ENCODE results near the gene CA4. TPM values are rescaled to one million over a fixed set of nuclear protein-coding genes. Genes with fewer than 3 reads are reported as not detected.

Gene CA4
- total and polyA plus RNA-seq, 10 of the 15 experiments (the other 5 are each of a cell fraction or from before 2014, with no cell fraction given), result 0.13 to 0.31 TPM; not detected in 8

DNA sequence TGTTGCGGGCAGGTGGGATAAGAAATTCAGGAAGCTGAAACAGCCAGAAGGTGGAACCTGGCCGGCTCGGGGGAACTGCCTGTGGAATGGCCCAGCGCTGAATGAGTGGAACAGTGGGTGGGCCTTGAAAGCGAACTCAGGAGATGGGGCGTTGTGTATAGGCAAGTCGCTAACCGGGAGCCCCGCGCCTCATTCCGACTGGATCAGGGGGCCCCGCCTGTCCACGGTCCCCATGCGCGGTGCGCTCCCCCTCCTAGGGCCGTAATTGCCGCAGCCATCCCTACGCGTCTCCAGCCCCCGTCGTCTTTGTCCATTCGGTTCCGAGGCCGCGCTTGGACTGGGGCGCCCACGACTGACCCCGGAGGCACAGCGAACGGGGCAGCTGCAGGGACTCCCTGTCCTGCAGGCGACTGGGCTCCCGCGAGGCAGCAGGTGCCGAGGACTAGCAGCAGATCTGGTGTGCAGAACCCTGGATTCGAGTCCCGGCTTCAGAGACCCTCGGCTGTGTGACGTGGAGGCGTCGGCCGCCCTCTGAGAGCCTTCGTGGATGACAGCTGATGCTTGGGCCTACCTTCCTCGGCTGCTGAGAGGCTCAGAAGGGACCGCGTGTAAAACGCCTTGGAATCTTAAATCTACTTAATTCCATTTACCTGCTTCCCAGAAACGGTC, 10.9 kb upstream of the CA4 start:
- DNase-seq (ENCODE audit: low read depth, low spot score) (no peak), FAIRE-seq (no peak), ATAC-seq (no peak)
- in situ Hi-C loops (cut with MboI), result loop anchor here (25.0 kb wide), 1 partner anchor 498 kb away; no protein-coding TSS in a partner anchor
- Histone ChIP-seq H3K79me2 (ENCODE audit: control insufficient read depth, insufficient read depth, low read length) (no peaks in the 10 kb centered on the region), H3K36me3 (ENCODE audit: control insufficient read depth in 2 of 2, insufficient read depth in 2 of 2, low read length in 1 of 2) (no peaks in the 10 kb centered on the region), H3K4me2 (ENCODE audit: control insufficient read depth, insufficient read depth) (no peak overlapping the region), H3K9me3 (replicated peaks; ENCODE audit: control insufficient read depth, insufficient read depth, low read length) (no peaks in the 10 kb centered on the region), H2AFZ (ENCODE audit: control insufficient read depth, low read depth, low read length) (no peak overlapping the region), H3K9ac (ENCODE audit: control insufficient read depth, insufficient read depth, low read length) (no peak overlapping the region), H4K20me1 (ENCODE audit: control insufficient read depth, insufficient read depth) (no peaks in the 10 kb centered on the region), H3K27me3 (replicated peaks in 1 of 2; ENCODE audit: control insufficient read depth in 2 of 2, insufficient read depth in 2 of 2, low read length in 1 of 2) (peaks cover 0 to 4% of the 10 kb centered on the region in 2 experiments; a peak in 2 of 4 replicates), H3K4me1 (ENCODE audit: control insufficient read depth, insufficient read depth, low read length) (no peaks in the 10 kb centered on the region), H3K4me3 (no peak overlapping the region), H3K27ac (ENCODE audit: control insufficient read depth, insufficient read depth) (no peak overlapping the region)
- TF ChIP-seq STAT1 (conservative IDR thresholded peaks at IDR 0.05) (no peak), POU2F2 (IDR thresholded peaks at IDR 0.05; ENCODE audit: borderline replicate concordance, low read depth, low read length) (no peak), ZBED1 (IDR thresholded peaks at IDR 0.05; ENCODE audit: borderline replicate concordance) (no peak), JUND (IDR thresholded peaks at IDR 0.05; ENCODE audit: low read depth, low read length) (no peak), CREB1 (IDR thresholded peaks at IDR 0.05; ENCODE audit: low read depth) (no peak), ESRRA (IDR thresholded peaks at IDR 0.05; ENCODE audit: low read length) (no peak), NFYA (IDR thresholded peaks at IDR 0.05; ENCODE audit: borderline replicate concordance, low read depth, low read length) (no peak), IKZF1 (conservative IDR thresholded peaks at IDR 0.05) (no peak), SIN3A (IDR thresholded peaks at IDR 0.05; ENCODE audit: low read depth, low read length) (no peak), FOXK2 (IDR thresholded peaks at IDR 0.05) (no peak), EZH2 (IDR thresholded peaks at IDR 0.05; ENCODE audit: borderline replicate concordance, control insufficient read depth, low read depth, low read length) (no peak), BRCA1 (IDR thresholded peaks at IDR 0.05; ENCODE audit: low read depth, low read length) (no peak), NFXL1 (IDR thresholded peaks at IDR 0.05; ENCODE audit: borderline replicate concordance) (no peak)
- TF ChIP-seq, protein P1, sequence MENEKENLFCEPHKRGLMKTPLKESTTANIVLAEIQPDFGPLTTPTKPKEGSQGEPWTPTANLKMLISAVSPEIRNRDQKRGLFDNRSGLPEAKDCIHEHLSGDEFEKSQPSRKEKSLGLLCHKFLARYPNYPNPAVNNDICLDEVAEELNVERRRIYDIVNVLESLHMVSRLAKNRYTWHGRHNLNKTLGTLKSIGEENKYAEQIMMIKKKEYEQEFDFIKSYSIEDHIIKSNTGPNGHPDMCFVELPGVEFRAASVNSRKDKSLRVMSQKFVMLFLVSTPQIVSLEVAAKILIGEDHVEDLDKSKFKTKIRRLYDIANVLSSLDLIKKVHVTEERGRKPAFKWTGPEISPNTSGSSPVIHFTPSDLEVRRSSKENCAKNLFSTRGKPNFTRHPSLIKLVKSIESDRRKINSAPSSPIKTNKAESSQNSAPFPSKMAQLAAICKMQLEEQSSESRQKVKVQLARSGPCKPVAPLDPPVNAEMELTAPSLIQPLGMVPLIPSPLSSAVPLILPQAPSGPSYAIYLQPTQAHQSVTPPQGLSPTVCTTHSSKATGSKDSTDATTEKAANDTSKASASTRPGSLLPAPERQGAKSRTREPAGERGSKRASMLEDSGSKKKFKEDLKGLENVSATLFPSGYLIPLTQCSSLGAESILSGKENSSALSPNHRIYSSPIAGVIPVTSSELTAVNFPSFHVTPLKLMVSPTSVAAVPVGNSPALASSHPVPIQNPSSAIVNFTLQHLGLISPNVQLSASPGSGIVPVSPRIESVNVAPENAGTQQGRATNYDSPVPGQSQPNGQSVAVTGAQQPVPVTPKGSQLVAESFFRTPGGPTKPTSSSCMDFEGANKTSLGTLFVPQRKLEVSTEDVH (IDR thresholded peaks at IDR 0.05; ENCODE audit: low read depth, partially characterized antibody), result no peak
- TF ChIP-seq, protein P2, sequence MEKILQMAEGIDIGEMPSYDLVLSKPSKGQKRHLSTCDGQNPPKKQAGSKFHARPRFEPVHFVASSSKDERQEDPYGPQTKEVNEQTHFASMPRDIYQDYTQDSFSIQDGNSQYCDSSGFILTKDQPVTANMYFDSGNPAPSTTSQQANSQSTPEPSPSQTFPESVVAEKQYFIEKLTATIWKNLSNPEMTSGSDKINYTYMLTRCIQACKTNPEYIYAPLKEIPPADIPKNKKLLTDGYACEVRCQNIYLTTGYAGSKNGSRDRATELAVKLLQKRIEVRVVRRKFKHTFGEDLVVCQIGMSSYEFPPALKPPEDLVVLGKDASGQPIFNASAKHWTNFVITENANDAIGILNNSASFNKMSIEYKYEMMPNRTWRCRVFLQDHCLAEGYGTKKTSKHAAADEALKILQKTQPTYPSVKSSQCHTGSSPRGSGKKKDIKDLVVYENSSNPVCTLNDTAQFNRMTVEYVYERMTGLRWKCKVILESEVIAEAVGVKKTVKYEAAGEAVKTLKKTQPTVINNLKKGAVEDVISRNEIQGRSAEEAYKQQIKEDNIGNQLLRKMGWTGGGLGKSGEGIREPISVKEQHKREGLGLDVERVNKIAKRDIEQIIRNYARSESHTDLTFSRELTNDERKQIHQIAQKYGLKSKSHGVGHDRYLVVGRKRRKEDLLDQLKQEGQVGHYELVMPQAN (conservative IDR thresholded peaks at IDR 0.05), result no peak
- 62% methylated on average over 46 of the region's 48 CpGs for WGBS (ENCODE audit: insufficient coverage, insufficient replicate concordance, low lambda C conversion rate, missing lambda C conversion rate)
- ChIA-PET SMC1A (ENCODE audit: uncharacterized antibody, unreplicated experiment) (no interaction called here), CTCF (no interaction called here), POLR2A (no interaction called here), RAD21 (ENCODE audit: unreplicated experiment) (no interaction called here)
- BruUV-seq (replicated peaks), result no TSS peak
- intact Hi-C loops (cut with micrococcal nuclease; ENCODE audit: unreplicated experiment), result no loop called here
